AG04450 (cell line): ENCODE measurements around the gene PRPF8. TPM values are rescaled to one million over a fixed set of nuclear protein-coding genes. Genes with fewer than 3 reads are reported as not detected.
A peak's percentile ranks its signal among the peaks of the same experiment; 100 is the strongest.

ENCODE experiments used
- CTCF ChIA-PET: fragments of 300-600, 350-600 bp; formaldehyde crosslinking; extraction: SDS; loops from one replicate; lab custom pipeline; 2022; ENCODE audit warnings: antibody characterized with exemption, inconsistent platforms; lab: Charles Lee
- POLR2A ChIA-PET: fragments of 350-600 bp; formaldehyde crosslinking; extraction: SDS; loops from one replicate; lab custom pipeline; 2021; ENCODE audit warnings: antibody characterized with exemption, inconsistent platforms; lab: Yijun Ruan, JAX
- DNase-seq: peaks from one replicate; pipeline ENCODE4 v3.0.0-alpha.2; 2011; ENCODE audit warnings: low read depth, low spot score
- H3K27ac ChIP-seq: one replicate; pipeline ENCODE4 v1.5.1; 2012; ENCODE audit warnings: low read depth, low read length, control low read depth
- H3K27me3 ChIP-seq: one replicate; pipeline ENCODE4 v1.6.0; 2012; ENCODE audit warnings: low read length; ENCODE audit not compliant: control insufficient read depth, insufficient read depth
- H3K4me3 ChIP-seq: 2 replicates; pipeline ENCODE4 v1.5.1; 2011; ENCODE audit warnings: mild to moderate bottlenecking, low read depth, low read length, control low read depth
- H3K9me3 ChIP-seq: 2 replicates; pipeline ENCODE4 v1.5.1; 2012; ENCODE audit warnings: low read length; ENCODE audit not compliant: control insufficient read depth, insufficient read depth
- polyA plus RNA-seq: library from polyadenylated mRNA; depleted of rRNA; stranded (reverse); fragments of >200 nt; gene quantifications from 2 replicates; pipeline ENCODE4 v1.2.3, GENCODE V29; 2011
- TF ChIP-seq, protein P1 (sequence below): IDR thresholded peaks from 2 replicates; pipeline ENCODE4 v1.5.1; 2011; ENCODE audit warnings: low read depth, low read length, control low read depth, inconsistent platforms

Gene PRPF8
- polyA plus RNA-seq, 1 experiment, result 126 TPM

- ChIA-PET POLR2A (interaction anchor here (0.6 to 2.6 kb wide), 2 partner anchors 15 to 45 kb away, joined by 3 to 10 read pairs; no protein-coding TSS in a partner anchor), CTCF (no interaction called here)
- Histone ChIP-seq H3K27ac (no peak overlapping the region), H3K27me3 (no peaks in the 10 kb centered on the region), H3K9me3 (peaks cover 2% of the 10 kb centered on the region; the same call in 1 of the 2 replicates), H3K4me3 (no peak overlapping the region)
- TF ChIP-seq, protein P1, sequence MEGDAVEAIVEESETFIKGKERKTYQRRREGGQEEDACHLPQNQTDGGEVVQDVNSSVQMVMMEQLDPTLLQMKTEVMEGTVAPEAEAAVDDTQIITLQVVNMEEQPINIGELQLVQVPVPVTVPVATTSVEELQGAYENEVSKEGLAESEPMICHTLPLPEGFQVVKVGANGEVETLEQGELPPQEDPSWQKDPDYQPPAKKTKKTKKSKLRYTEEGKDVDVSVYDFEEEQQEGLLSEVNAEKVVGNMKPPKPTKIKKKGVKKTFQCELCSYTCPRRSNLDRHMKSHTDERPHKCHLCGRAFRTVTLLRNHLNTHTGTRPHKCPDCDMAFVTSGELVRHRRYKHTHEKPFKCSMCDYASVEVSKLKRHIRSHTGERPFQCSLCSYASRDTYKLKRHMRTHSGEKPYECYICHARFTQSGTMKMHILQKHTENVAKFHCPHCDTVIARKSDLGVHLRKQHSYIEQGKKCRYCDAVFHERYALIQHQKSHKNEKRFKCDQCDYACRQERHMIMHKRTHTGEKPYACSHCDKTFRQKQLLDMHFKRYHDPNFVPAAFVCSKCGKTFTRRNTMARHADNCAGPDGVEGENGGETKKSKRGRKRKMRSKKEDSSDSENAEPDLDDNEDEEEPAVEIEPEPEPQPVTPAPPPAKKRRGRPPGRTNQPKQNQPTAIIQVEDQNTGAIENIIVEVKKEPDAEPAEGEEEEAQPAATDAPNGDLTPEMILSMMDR, result no peak
- no peak for DNase-seq
Measured at GRCh38 chr17:1731194-1731506, 46.5 kb upstream of the PRPF8 start.

DNA sequence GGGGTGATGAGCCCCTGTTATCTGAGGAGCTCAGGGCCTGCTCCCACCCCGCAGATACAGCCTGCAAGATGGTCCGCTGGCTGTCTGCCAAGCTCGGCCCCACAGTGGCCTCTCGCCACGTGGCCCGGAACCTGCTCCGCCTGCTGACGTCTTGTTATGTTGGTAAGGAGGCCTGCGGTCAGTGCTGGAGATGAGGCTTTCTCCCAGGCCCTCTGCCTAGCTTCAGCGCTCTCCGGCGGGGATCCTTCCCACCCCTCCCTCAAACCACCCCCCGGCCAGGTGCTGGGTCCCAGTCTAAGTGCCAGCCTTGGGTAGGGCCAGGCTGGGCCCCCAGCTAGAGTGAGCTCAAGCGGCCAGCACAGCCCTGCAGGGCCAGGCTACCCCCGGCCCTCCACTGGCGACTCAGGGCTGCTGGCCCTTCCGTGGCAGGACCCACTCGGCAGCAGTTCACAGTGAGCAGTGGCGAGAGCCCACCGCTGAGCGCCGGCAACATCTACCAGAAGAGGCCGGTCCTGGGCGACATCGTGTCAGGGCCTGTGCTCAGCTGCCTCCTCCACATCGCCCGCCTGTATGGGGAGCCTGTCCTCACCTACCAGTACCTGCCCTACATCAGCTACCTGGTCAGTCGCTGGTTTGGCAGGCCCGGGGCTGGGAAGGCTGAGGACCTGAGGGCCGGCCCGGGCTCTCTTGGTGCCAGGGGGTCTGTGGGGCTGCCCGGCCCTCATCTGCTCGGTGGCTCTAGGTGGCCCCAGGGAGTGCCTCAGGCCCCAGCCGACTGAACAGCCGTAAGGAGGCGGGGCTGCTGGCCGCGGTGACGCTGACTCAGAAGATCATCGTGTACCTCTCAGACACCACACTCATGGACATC lies 45.9 kb upstream of the PRPF8 start:
- H3K9me3 ChIP-seq, result peaks cover 8% of the 10 kb centered on the region; the same call in 1 of the 2 replicates
- peak overlapping the region; percentile 11 for H3K27ac ChIP-seq
- ChIA-PET CTCF (interaction anchor here (0.9 to 1.1 kb wide), 2 partner anchors 9 to 54 kb away, joined by 4 read pairs; no protein-coding TSS in a partner anchor), POLR2A (interaction anchor here (2.6 kb wide), 1 partner anchor 14 kb away, joined by 10 read pairs; no protein-coding TSS in a partner anchor)
- no peak for DNase-seq
- TF ChIP-seq, protein P1, result no peak
- H3K4me3 ChIP-seq, result no peak overlapping the region
- H3K27me3 ChIP-seq, result no peaks in the 10 kb centered on the region

GRCh38 chr17:1729966-1730325 lies 45.3 kb upstream of the PRPF8 start:
- ChIA-PET CTCF (interaction anchor here (0.9 to 1.1 kb wide), 2 partner anchors 9 to 54 kb away, joined by 4 read pairs; no protein-coding TSS in a partner anchor), POLR2A (interaction anchor here (2.6 kb wide), 1 partner anchor 13 kb away, joined by 10 read pairs; no protein-coding TSS in a partner anchor)
- TF ChIP-seq, protein P1, result no peak
- Histone ChIP-seq H3K9me3 (peaks cover 11% of the 10 kb centered on the region; the same call in 1 of the 2 replicates), H3K27me3 (no peaks in the 10 kb centered on the region), H3K27ac (no peak overlapping the region), H3K4me3 (no peak overlapping the region)
- no peak for DNase-seq

- ChIA-PET CTCF (no interaction called here), POLR2A (interaction anchor here (2.9 kb wide), 1 partner anchor 11 kb away, joined by 14 read pairs; no protein-coding TSS in a partner anchor)
- TF ChIP-seq, protein P1, result no peak
Measured at GRCh38 chr17:1727876-1728630, 43.4 kb upstream of the PRPF8 start.

More at GRCh38 chr17:1727876-1728630, 43.4 kb upstream of the PRPF8 start:
- Histone ChIP-seq H3K9me3 (peaks cover 11% of the 10 kb centered on the region; the same call in 1 of the 2 replicates), H3K27ac (no peak overlapping the region), H3K4me3 (no peak overlapping the region), H3K27me3 (no peaks in the 10 kb centered on the region)
- no peak for DNase-seq
